H1 (cell line): ENCODE results near the gene PRMT5. TPM values are rescaled to one million over a fixed set of nuclear protein-coding genes. Genes with fewer than 3 reads are reported as not detected.
A peak's percentile ranks its signal among the peaks of the same experiment; 100 is the strongest.

ENCODE experiments used
- CTCF ChIA-PET: fragments of 300-600 bp; sonication (Branson Sonifier 250); formaldehyde crosslinking; loops from one replicate; lab custom pipeline; 2021; ENCODE audit not compliant: partially characterized antibody; lab: Charles Lee
- POLR2A ChIA-PET: fragments of 300-600 bp; sonication (Branson Sonifier 250); formaldehyde crosslinking; loops from one replicate; lab custom pipeline; 2021; ENCODE audit warnings: inconsistent platforms; ENCODE audit not compliant: partially characterized antibody; lab: Charles Lee
- DNase-seq, 2 experiments: peaks; one replicate each; pipeline versions ENCODE4 v3.0.0 to v3.0.0-alpha.2; 2010 to 2022; ENCODE audit warnings: low spot score in 2 of 2, low read depth in 1 of 2, mixed read lengths in 1 of 2
- FAIRE-seq: peaks from 2 replicates; lab custom pipeline; 2011; peaks lifted over from hg19 to GRCh38; lab: Jason Lieb, UNC
- H2AFZ ChIP-seq: 2 replicates; pipeline ENCODE4 v1.8.1; 2012; ENCODE audit warnings: low read length, inconsistent platforms
- H2AK5ac ChIP-seq: 2 replicates; pipeline ENCODE4 v1.6.1; 2013; ENCODE audit warnings: low read depth, low read length
- H2BK120ac ChIP-seq: replicated peaks from 2 replicates; pipeline ENCODE3; 2013; ENCODE audit warnings: low read depth, low read length, inconsistent platforms
- H2BK12ac ChIP-seq: 2 replicates; pipeline ENCODE4 v1.6.1; 2013; ENCODE audit warnings: low read depth, low read length
- H2BK15ac ChIP-seq: 2 replicates; pipeline ENCODE4 v1.6.1; 2013; ENCODE audit warnings: low read length
- H2BK20ac ChIP-seq: 2 replicates; pipeline ENCODE4 v1.6.1; 2013; ENCODE audit warnings: low read length
- H2BK5ac ChIP-seq: 2 replicates; pipeline ENCODE4 v1.6.1; 2013; ENCODE audit warnings: low read depth, low read length
- H3K14ac ChIP-seq: 2 replicates; pipeline ENCODE4 v1.6.1; 2013; ENCODE audit warnings: inconsistent platforms; ENCODE audit not compliant: insufficient read length
- H3K18ac ChIP-seq: 2 replicates; pipeline ENCODE4 v1.6.1; 2013; ENCODE audit warnings: low read length; ENCODE audit errors: extremely low read depth
- H3K23ac ChIP-seq: 2 replicates; pipeline ENCODE4 v1.6.1; 2013; ENCODE audit warnings: inconsistent platforms; ENCODE audit not compliant: insufficient read length
- H3K23me2 ChIP-seq: 2 replicates; pipeline ENCODE4 v1.6.1; 2013; ENCODE audit warnings: low read depth, low read length
- H3K27ac ChIP-seq: 2 replicates; pipeline ENCODE4 v1.6.1; 2011; ENCODE audit warnings: low read depth, low read length, inconsistent platforms
- H3K27me3 ChIP-seq, 4 experiments: replicated peaks in 1 of 4; 1 replicate in 1 of 4; 2 replicates in 3 of 4; pipeline versions ENCODE4 v1.6.1 to v1.8.1; 2011 to 2013; ENCODE audit warnings: low read length in 3 of 4, mild to moderate bottlenecking in 3 of 4, inconsistent platforms in 2 of 4, mixed read lengths in 2 of 4, moderate library complexity in 1 of 4; ENCODE audit not compliant: control insufficient read depth in 3 of 4, insufficient read depth in 3 of 4; ENCODE audit errors: extremely low read depth in 1 of 4
- H3K36me3 ChIP-seq, 4 experiments: 2 replicates each; pipeline versions ENCODE4 v1.6.1 to v1.8.1; 2011 to 2013; ENCODE audit warnings: mild to moderate bottlenecking in 4 of 4, low read length in 3 of 4, moderate library complexity in 2 of 4, control low read depth in 1 of 4, inconsistent platforms in 1 of 4; ENCODE audit not compliant: insufficient read depth in 4 of 4, control insufficient read depth in 2 of 4
- H3K4ac ChIP-seq: replicated peaks from 2 replicates; pipeline ENCODE3; 2013; ENCODE audit warnings: low read length, low read depth, mixed read lengths, inconsistent platforms; ENCODE audit not compliant: insufficient read length
- H3K4me1 ChIP-seq, 4 experiments: replicated peaks in 1 of 4; 1 replicate in 1 of 4; 2 replicates in 3 of 4; pipeline versions ENCODE4 v1.6.1 to v1.8.1; 2011 to 2013; ENCODE audit warnings: low read length in 3 of 4, inconsistent platforms in 2 of 4, mixed read lengths in 1 of 4; ENCODE audit not compliant: insufficient read depth in 4 of 4, control insufficient read depth in 3 of 4
- H3K4me2 ChIP-seq, 2 experiments: 2 replicates each; pipeline versions ENCODE4 v1.6.1 to v1.8.1; 2011 to 2013; ENCODE audit warnings: low read depth in 2 of 2, low read length in 2 of 2, control low read depth in 1 of 2, inconsistent platforms in 1 of 2, mild to moderate bottlenecking in 1 of 2; ENCODE audit not compliant: insufficient read depth in 1 of 2
- H3K4me3 ChIP-seq, 4 experiments: fragments of 200-600, 300-600 bp in 1 of 4; sonication (generic), shearing (Covaris generic), sonication (Bioruptor Twin) in 1 of 4; 2 replicates each; pipeline versions ENCODE4 v1.5.1 to v1.8.1; 2011 to 2016; ENCODE audit warnings: low read length in 4 of 4, low read depth in 3 of 4, control low read depth in 2 of 4, inconsistent platforms in 2 of 4, mild to moderate bottlenecking in 2 of 4, mixed read lengths in 1 of 4, moderate library complexity in 1 of 4; ENCODE audit not compliant: insufficient read depth in 2 of 4; ENCODE audit errors: extremely low read depth in 1 of 4
- H3K56ac ChIP-seq: replicated peaks from 2 replicates; pipeline ENCODE3; 2013; ENCODE audit warnings: low read depth, mild to moderate bottlenecking, mixed read lengths, low read length, inconsistent platforms; ENCODE audit not compliant: insufficient read length
- H3K79me1 ChIP-seq: 2 replicates; pipeline ENCODE4 v1.6.1; 2013; ENCODE audit warnings: low read depth, low read length, control low read depth
- H3K79me2 ChIP-seq, 2 experiments: 2 replicates each; pipeline versions ENCODE4 v1.6.1 to v1.8.1; 2012 to 2013; ENCODE audit warnings: low read length in 2 of 2, mild to moderate bottlenecking in 2 of 2, inconsistent platforms in 1 of 2; ENCODE audit not compliant: insufficient read depth in 2 of 2, control insufficient read depth in 1 of 2
- H3K9ac ChIP-seq, 4 experiments: replicated peaks in 1 of 4; 1 replicate in 1 of 4; 2 replicates in 3 of 4; pipeline versions ENCODE4 v1.6.1 to v1.8.1; 2011 to 2013; ENCODE audit warnings: low read depth in 3 of 4, low read length in 3 of 4, control low read depth in 2 of 4, mild to moderate bottlenecking in 2 of 4, moderate library complexity in 2 of 4, inconsistent platforms in 1 of 4; ENCODE audit errors: extremely low read depth in 1 of 4
- H3K9me3 ChIP-seq, 2 experiments: 2 replicates each; pipeline versions ENCODE4 v1.6.1 to v1.8.1; 2012 to 2013; ENCODE audit warnings: mild to moderate bottlenecking in 2 of 2, moderate library complexity in 2 of 2, control low read depth in 1 of 2, inconsistent platforms in 1 of 2, low read depth in 1 of 2, low read length in 1 of 2, mixed read lengths in 1 of 2; ENCODE audit not compliant: insufficient read depth in 2 of 2
- H4K20me1 ChIP-seq, 2 experiments: replicated peaks in 1 of 2; 2 replicates each; pipeline versions ENCODE3 to v1.8.1; 2011 to 2013; ENCODE audit warnings: inconsistent platforms in 2 of 2, low read length in 2 of 2, mild to moderate bottlenecking in 1 of 2; ENCODE audit not compliant: insufficient read depth in 2 of 2, control insufficient read depth in 1 of 2
- H4K5ac ChIP-seq: 2 replicates; pipeline ENCODE4 v1.6.1; 2013; ENCODE audit warnings: low read length, low read depth, mixed read lengths, inconsistent platforms; ENCODE audit not compliant: insufficient read length
- H4K8ac ChIP-seq: 2 replicates; pipeline ENCODE4 v1.8.0; 2013; ENCODE audit warnings: mild to moderate bottlenecking, moderate library complexity, low read length, inconsistent platforms; ENCODE audit not compliant: insufficient read depth; ENCODE audit errors: extremely low read depth
- H4K91ac ChIP-seq: replicated peaks from 2 replicates; pipeline ENCODE3; 2013; ENCODE audit warnings: low read length, mixed read lengths, inconsistent platforms; ENCODE audit not compliant: insufficient read length
- ATF2 ChIP-seq: IDR thresholded peaks from 2 replicates; pipeline ENCODE4 v1.6.1; 2012; ENCODE audit warnings: low read length, inconsistent platforms
- CBX8 ChIP-seq: fragments of 300-800, 300-1000 bp; sonication (generic); IDR thresholded peaks from 2 replicates; pipeline ENCODE4 v1.7.1; 2016; ENCODE audit warnings: low read depth, low read length, borderline replicate concordance
- CHD2 ChIP-seq: IDR thresholded peaks from 2 replicates; pipeline ENCODE4 v1.6.1; 2012; ENCODE audit warnings: low read length, improper control_type of control experiment
- POU5F1 ChIP-seq: IDR thresholded peaks from 2 replicates; pipeline ENCODE4 v1.6.1; 2011; ENCODE audit warnings: low read depth, mild to moderate bottlenecking, low read length, moderate library complexity
- SAP30 ChIP-seq: fragments of 300-600 bp; sonication (generic); IDR thresholded peaks from 2 replicates; pipeline ENCODE4 v1.7.1; 2012; ENCODE audit warnings: low read length, moderate library complexity, mild to moderate bottlenecking, inconsistent platforms; ENCODE audit not compliant: insufficient read depth, insufficient replicate concordance
- SIN3A ChIP-seq, 2 experiments: IDR thresholded peaks in 1 of 2; conservative IDR thresholded peaks in 1 of 2; 2 replicates each; pipeline ENCODE4 v1.6.1; 2011 to 2012; ENCODE audit warnings: low read length in 2 of 2, improper control_type of control experiment in 1 of 2, low read depth in 1 of 2, mild to moderate bottlenecking in 1 of 2
- USF2 ChIP-seq: IDR thresholded peaks from 2 replicates; pipeline ENCODE4 v1.6.1; 2011; ENCODE audit warnings: low read length, improper control_type of control experiment
- polyA plus RNA-seq, 7 experiments: library from polyadenylated mRNA; depleted of rRNA in 3 of 7; stranded (reverse) in 5 of 7; unstranded in 2 of 7; fragments of >200 nt in 5 of 7; fragments of 200-250 nt in 2 of 7; gene quantifications; 1 replicate in 5 of 7; 2 replicates in 1 of 7; 4 replicates in 1 of 7; pipeline versions ENCODE4 v1.2.1 to v1.2.3, GENCODE V29; 2011 to 2013; ENCODE audit warnings: missing spikeins in 2 of 7, mixed read lengths in 2 of 7
- total RNA-seq: library from RNA; stranded (reverse); fragmentation: NEBNext Ultra II Directional; extraction: Animal tissue kit (Norgen Biotek cat#: 25700); gene quantifications from 2 replicates; pipeline ENCODE4 v1.2.1, GENCODE V29; 2021

The PRMT5 gene
- total and polyA plus RNA-seq, 2 of the 8 experiments (the other 6 are each of a cell fraction or from before 2014, with no cell fraction given) = 171 to 402 TPM

- 0 out of 2 replicates have a peak overlapping the region, but pooled peaks have one; percentile 66 for H2AK5ac ChIP-seq
- peak overlapping the region; percentile 87 for H3K27ac ChIP-seq
- POLR2A ChIA-PET = interaction anchor here (0.8 to 13.2 kb wide), 22 partner anchors 9 to 118 kb away, joined by 3 to 133 read pairs (median 8); partner anchors contain the start of genes ACIN1, C14orf119, CDH24 and HAUS4
- H2BK5ac ChIP-seq = peak overlapping the region; percentile 95
- peaks cover 0 to 54% of the 10 kb centered on the region in 2 experiments; a peak in 2 of 4 replicates for H3K79me2 ChIP-seq
- H3K9me3 ChIP-seq = no peaks in the 10 kb centered on the region
- DNase-seq (no peak), FAIRE-seq (no peak)
- H2BK120ac ChIP-seq = no peak overlapping the region
- CTCF ChIA-PET = interaction anchor here (0.6 to 7.7 kb wide), 22 partner anchors 8 to 408 kb away, joined by 3 to 175 read pairs (median 4); partner anchors contain the start of genes AJUBA, HAUS4 and RBM23
- H4K8ac ChIP-seq = no peak overlapping the region
- peaks cover 15 to 64% (median 33%) of the 10 kb centered on the region in 4 experiments for H3K36me3 ChIP-seq
- TF ChIP-seq SAP30 (no peak), SIN3A (conservative IDR thresholded peaks at IDR 0.05 in 1 of 2, IDR thresholded peaks at IDR 0.05 in 1 of 2; ENCODE audit: low read depth in 1 of 2, low read length in 2 of 2) (no peak), ATF2 (0 out of 2 replicates have a peak, but pooled peaks have one; percentile 21), USF2 (no peak), CBX8 (no peak), POU5F1 (no peak), CHD2 (no peak)
- H3K4me3 ChIP-seq = peak overlapping the region in 1 of 4 experiments; percentile 41; a peak in 4 of 8 replicates
- peak overlapping the region; percentile 73 for H2BK12ac ChIP-seq
- H4K20me1 ChIP-seq = peaks cover 0 to 2% of the 10 kb centered on the region in 2 experiments
- no peaks in the 10 kb centered on the region; the same call in 1 of the 2 replicates for H3K79me1 ChIP-seq
- peak overlapping the region; percentile 56 to 81 for H3K4me2 ChIP-seq
- peak overlapping the region; percentile 52; the same call in 1 of the 2 replicates for H3K18ac ChIP-seq
- peak overlapping the region in 3 of 4 experiments; percentile 6 to 60 (median 27); a peak in 5 of 7 replicates for H3K9ac ChIP-seq
- no peak overlapping the region for H2AFZ ChIP-seq
- peak overlapping the region; percentile 7 for H4K5ac ChIP-seq
- H3K4ac ChIP-seq = no peak overlapping the region
- H3K23me2 ChIP-seq = peaks cover 9% of the 10 kb centered on the region
- peaks cover 28 to 34% (median 31%) of the 10 kb centered on the region in 4 experiments for H3K4me1 ChIP-seq
- H3K56ac ChIP-seq = no peak overlapping the region
- H4K91ac ChIP-seq = no peak overlapping the region
- H3K14ac ChIP-seq = no peak overlapping the region
- peaks cover 0 to 9% (median 4%) of the 10 kb centered on the region in 4 experiments; a peak in 2 of 7 replicates for H3K27me3 ChIP-seq
- H2BK20ac ChIP-seq = peak overlapping the region; percentile 68; the same call in 1 of the 2 replicates
- H2BK15ac ChIP-seq = 0 out of 2 replicates have a peak overlapping the region, but pooled peaks have one; percentile 12
- H3K23ac ChIP-seq = no peak overlapping the region
Measured at GRCh38 chr14:22977434-22977683, 48.2 kb upstream of the PRMT5 start.
